Neural cell (in vitro differentiated cells): ENCODE data around the gene SORCS1.

Source experiments
- EP300 ChIP-seq: fragments of 450-650 bp; conservative IDR thresholded peaks from 2 replicates; pipeline ENCODE4 v1.6.1; 2014; ENCODE audit warnings: antibody characterized with exemption, mild to moderate bottlenecking, moderate library complexity; ENCODE audit not compliant: poor library complexity, severe bottlenecking
- EZH2 ChIP-seq: fragments of 200-600, 300-800 bp; shearing (Covaris generic), sonication (generic); IDR thresholded peaks from 2 replicates; pipeline ENCODE4 v1.6.1; 2014; ENCODE audit warnings: antibody characterized with exemption, low read length, borderline replicate concordance, mild to moderate bottlenecking; ENCODE audit not compliant: insufficient read depth, poor library complexity, severe bottlenecking
- POLR2AphosphoS5 ChIP-seq: IDR thresholded peaks from 2 replicates; pipeline ENCODE4 v1.6.1; 2012
- RAD21 ChIP-seq: fragments of 450-650 bp; conservative IDR thresholded peaks from 2 replicates; pipeline ENCODE4 v1.6.1; 2014; ENCODE audit warnings: antibody characterized with exemption, mild to moderate bottlenecking, moderate library complexity
- TF ChIP-seq, protein P1 (sequence below): fragments of 450-650 bp; IDR thresholded peaks from 2 replicates; pipeline ENCODE4 v1.5.1; 2014; ENCODE audit warnings: antibody characterized with exemption, mild to moderate bottlenecking, moderate library complexity; ENCODE audit not compliant: poor library complexity, severe bottlenecking

DNA sequence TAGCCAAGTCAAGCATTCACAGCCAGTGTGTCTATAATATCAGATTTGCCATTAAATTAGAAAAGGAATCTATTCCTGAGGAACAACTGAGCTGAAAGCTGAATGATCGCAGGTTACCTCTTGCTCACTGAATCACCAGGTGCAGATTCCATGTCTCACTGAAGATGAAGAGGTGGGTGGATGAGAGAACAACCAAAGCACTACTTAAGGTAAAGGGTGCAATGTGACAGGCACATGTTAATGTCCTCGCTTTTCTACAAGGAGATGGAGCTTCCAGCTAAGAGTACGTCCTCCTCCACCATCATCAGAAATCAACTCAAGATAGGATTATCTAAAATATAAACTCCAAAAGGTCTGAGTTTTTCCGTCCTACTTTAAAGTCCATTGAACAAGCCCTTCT is 4.6 kb downstream of the SORCS1 start:
- no peak for TF ChIP-seq EZH2
- TF ChIP-seq, protein P1, sequence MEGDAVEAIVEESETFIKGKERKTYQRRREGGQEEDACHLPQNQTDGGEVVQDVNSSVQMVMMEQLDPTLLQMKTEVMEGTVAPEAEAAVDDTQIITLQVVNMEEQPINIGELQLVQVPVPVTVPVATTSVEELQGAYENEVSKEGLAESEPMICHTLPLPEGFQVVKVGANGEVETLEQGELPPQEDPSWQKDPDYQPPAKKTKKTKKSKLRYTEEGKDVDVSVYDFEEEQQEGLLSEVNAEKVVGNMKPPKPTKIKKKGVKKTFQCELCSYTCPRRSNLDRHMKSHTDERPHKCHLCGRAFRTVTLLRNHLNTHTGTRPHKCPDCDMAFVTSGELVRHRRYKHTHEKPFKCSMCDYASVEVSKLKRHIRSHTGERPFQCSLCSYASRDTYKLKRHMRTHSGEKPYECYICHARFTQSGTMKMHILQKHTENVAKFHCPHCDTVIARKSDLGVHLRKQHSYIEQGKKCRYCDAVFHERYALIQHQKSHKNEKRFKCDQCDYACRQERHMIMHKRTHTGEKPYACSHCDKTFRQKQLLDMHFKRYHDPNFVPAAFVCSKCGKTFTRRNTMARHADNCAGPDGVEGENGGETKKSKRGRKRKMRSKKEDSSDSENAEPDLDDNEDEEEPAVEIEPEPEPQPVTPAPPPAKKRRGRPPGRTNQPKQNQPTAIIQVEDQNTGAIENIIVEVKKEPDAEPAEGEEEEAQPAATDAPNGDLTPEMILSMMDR, result no peak
- no peak for TF ChIP-seq RAD21
- no peak for TF ChIP-seq POLR2AphosphoS5
- no peak for TF ChIP-seq EP300
